ENCODE data around the gene CEP83.
"Not testable (repeated sequence)": the region's sequence is repeated elsewhere in the genome, so short reads cannot be mapped to it uniquely, and the experiment has no call there.

Gene CEP83

GRCh38 chr12:94433744-94434143 lies 25.9 kb downstream of the CEP83 start:
- no peak for DNase-seq (ENCODE audit: extremely low read depth in 1 of 2, low read depth in 1 of 2)

- DNase-seq (ENCODE audit: extremely low read depth in 1 of 2, low read depth in 1 of 2), result no peak
Measured at GRCh38 chr12:94430304-94430703, 29.4 kb downstream of the CEP83 start.

- no peak for DNase-seq (ENCODE audit: extremely low read depth in 1 of 2, low read depth in 1 of 2)
Measured at GRCh38 chr12:94429633-94430032, 30.0 kb downstream of the CEP83 start.

DNA sequence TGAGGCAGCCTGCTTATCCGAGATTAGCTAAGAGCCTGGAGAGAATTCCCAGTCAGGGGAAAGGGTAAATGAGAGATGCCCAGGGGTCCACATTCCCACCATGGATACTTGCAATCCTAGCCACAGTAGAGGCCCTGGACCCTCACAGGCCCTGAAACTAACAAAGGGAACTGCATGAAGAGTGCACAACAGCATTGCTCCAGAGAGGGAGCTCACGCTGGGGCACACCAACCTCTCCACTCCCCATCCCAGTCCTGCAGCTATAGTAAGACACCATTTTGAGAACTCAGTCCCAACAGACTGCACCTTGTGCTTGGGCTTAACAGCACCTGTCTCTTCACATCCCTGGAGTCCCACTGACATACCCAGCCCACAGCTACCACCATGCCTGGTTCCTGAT lies 30.5 kb downstream of the CEP83 start:
- DNase-seq (ENCODE audit: extremely low read depth in 1 of 2, low read depth in 1 of 2), result no peak

DNA sequence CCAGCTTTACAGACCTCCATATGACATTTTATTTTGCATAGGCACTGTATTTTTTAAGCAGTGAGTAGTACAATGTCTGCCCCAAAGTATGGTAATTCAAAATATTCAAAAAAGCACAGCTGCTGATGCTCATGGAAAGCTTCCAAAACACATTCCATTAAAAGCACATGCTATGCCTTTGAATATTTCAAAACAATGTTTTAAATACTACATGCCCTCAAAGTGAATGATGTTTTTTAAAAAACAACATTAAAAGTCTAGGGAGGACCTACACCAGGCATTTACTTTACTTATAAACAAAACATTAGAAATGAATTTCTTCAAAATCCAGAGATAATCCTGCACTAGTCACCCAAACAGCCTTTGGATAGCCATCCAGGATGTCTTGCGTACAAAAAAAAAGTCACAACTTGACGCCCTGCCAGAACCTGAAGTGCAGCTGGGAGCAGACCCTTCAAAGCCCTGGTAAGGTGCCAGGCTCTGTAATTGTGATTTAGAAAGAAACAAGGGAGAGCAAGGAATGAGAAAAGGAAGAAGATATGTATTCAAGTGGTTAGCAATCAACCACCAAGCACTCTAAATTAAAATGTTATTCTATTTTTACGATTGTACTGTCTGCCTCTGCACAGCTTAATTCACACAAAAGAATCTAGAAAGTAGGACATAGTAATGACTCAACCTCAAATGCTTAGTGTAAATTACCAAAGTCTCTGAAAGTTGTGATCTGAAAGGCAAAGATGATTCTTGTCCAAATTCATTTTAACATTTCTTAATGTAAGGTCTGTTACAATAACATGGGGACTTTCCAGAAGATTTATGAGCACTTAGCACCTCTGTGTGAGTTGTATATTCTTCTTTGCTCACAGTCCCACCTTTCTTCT lies 31.9 kb downstream of the CEP83 start:
- DNase-seq (ENCODE audit: extremely low read depth in 1 of 2, low read depth in 1 of 2), result no peak

GRCh38 chr12:94426049-94426448 lies 33.6 kb downstream of the CEP83 start:
- DNase-seq (ENCODE audit: extremely low read depth in 1 of 2, low read depth in 1 of 2), result no peak

DNA sequence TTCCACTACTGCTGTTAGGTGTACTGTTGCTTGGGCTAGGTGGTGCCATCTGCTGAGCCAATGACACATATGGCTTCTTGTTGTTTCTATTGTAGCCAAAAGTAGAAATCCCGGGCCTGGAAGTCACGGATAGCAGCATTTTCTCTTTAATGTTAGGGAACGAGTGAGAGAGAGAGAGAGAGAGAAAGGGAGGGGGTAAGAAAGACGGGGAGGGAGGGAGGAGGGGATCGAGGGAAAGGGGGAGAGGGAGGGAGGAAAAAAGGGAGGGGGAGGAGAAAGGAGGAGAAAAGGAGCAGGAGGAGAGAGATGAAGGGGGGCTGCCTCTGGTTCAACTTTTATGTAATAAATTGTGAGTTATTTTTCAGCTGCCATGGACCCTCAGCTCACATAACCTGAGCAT lies 34.8 kb downstream of the CEP83 start:
- not testable (repeated sequence) for DNase-seq (ENCODE audit: extremely low read depth in 1 of 2, low read depth in 1 of 2)

- DNase-seq (ENCODE audit: extremely low read depth in 1 of 2, low read depth in 1 of 2), result no peak
Measured at GRCh38 chr12:94421868-94422740, 37.6 kb downstream of the CEP83 start.

DNA sequence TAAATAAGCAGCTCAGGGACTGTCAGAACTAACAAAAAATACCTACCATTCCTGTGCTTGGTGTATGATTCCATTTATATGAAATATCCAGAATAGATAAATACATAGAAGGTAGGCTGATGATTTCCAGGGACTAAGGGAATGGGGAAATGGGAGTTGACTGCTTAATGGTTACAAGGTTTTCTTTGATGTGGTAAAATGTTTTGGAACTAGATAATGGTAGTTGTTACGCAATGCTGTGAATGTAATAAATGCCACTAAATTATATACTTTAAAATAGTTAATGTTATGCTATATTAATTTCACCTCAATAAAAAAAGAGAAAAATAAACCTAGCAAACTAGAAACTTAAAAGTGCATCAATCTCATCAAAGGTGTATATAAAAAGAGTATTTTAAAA lies 41.1 kb downstream of the CEP83 start:
- DNase-seq (ENCODE audit: extremely low read depth in 1 of 2, low read depth in 1 of 2), result no peak

DNA sequence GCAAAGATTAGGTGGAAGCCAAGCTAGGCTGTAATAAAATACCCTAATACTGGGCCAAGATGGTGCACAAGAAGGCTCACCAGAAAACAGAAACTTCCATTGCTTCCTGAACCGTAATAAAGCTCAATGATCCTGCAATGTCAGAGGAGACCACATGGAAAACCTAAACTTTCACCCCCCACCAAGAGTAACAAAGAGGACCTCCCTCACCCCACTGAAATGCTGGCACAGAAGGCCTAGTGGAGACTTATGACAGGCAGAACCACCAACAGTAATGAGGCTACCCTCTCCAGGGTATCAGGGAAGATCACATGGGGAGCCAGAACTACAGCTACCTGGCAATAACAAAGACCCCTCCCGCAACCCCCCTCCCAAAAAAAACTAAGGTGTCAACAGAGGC lies 43.1 kb downstream of the CEP83 start:
- no peak for DNase-seq (ENCODE audit: extremely low read depth in 1 of 2, low read depth in 1 of 2)

GRCh38 chr12:94415066-94415465 lies 44.6 kb downstream of the CEP83 start:
- DNase-seq (ENCODE audit: extremely low read depth in 1 of 2, low read depth in 1 of 2), result no peak

- no peak for DNase-seq (ENCODE audit: extremely low read depth in 1 of 2, low read depth in 1 of 2)
Measured at GRCh38 chr12:94405413-94406116, 54.1 kb downstream of the CEP83 start.

GRCh38 chr12:94404854-94405253 lies 54.8 kb downstream of the CEP83 start:
- no peak for DNase-seq (ENCODE audit: extremely low read depth in 1 of 2, low read depth in 1 of 2)

DNA sequence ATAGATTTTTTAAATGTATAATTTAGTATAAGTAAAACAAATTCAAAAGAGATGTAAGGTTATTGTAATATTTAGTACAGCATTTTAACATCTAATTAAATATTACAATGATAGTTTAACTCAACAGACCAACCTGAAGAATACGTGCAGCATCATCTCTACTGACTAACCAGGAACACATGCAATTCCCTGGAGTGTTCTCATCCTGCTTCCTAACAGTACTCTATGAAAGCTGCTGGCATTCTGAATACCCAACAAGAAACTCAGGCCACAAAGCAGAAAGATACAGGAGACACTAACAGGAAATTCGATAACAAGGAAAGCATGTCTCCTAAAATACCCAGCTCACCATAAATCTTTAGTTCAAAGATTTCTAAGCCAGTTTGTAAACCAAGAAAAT lies 58.3 kb downstream of the CEP83 start:
- no peak for DNase-seq (ENCODE audit: extremely low read depth in 1 of 2, low read depth in 1 of 2)

DNA sequence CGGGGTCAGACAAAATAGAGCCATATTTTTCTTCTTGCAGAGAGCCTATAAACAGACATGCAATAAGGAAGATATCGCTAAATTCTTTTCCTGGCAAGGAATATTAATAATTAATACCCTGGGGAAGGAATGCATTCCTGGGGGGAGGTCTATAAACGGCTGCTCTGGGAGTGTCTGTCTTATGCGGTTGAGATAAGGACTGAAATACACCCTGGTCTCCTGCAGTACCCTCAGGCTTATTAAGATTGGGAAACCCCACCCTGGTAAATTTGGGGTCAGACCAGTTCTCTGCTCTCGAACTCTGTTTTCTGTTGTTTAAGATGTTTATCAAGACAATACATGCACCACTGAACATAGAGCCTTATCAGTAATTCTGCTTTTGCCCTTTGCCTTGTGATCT lies 61.0 kb downstream of the CEP83 start:
- DNase-seq (ENCODE audit: extremely low read depth in 1 of 2, low read depth in 1 of 2), result not testable (repeated sequence)

- DNase-seq (ENCODE audit: extremely low read depth in 1 of 2, low read depth in 1 of 2), result no peak
Measured at GRCh38 chr12:94397401-94397800, 62.3 kb downstream of the CEP83 start.

DNA sequence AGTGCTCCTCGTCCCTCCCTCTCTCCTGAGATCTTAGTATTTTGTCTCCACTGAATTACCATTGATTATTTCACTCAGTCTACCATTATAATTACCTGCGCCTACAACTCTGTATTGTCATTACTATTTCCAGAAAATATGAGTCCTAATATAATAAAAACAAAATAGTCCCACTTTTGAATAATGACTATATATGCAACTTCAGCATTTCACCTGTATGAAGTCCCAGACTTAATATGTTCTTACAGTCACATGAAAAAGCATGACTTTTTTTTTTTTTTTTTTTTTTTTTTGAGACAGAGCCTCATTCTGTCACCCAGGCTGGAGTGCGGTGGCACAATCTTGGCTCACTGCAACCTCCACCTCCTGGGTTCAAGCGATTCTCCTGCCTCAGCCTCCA lies 63.7 kb downstream of the CEP83 start:
- DNase-seq (ENCODE audit: extremely low read depth in 1 of 2, low read depth in 1 of 2), result not testable (repeated sequence)

- DNase-seq (ENCODE audit: extremely low read depth in 1 of 2, low read depth in 1 of 2), result no peak
Measured at GRCh38 chr12:94390130-94390485, 69.6 kb downstream of the CEP83 start.

DNA sequence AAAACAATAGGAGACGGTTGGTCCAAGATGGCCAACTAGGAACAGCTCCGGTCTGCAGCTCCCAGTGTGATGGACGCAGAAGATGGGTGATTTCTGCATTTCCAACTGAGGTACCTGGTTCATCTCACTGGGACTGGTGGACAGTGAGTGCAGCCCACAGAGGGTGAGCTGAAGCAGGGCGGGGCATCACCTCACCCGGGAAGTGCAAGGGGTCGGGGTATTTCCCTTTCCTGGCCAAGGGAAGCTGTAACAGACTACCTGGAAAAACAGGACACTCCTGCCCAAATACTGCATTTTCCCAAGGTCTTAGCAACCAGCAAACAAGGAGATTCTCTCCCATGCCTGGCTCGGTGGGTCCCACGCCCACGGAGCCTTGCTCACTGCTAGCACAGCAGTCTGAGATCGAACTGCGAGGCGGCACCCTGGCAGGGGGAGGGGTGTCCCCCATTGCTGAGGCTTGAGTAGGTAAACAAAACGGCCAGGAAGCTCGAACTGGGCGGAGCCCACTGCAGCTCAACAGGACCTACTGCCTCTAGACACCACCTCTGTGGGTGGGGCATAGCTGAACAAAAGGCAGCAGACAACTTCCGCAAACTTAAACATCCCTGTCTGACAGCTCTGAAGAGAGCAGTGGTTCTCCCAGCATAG lies 70.1 kb downstream of the CEP83 start:
- not testable (repeated sequence) for DNase-seq (ENCODE audit: extremely low read depth in 1 of 2, low read depth in 1 of 2)

DNA sequence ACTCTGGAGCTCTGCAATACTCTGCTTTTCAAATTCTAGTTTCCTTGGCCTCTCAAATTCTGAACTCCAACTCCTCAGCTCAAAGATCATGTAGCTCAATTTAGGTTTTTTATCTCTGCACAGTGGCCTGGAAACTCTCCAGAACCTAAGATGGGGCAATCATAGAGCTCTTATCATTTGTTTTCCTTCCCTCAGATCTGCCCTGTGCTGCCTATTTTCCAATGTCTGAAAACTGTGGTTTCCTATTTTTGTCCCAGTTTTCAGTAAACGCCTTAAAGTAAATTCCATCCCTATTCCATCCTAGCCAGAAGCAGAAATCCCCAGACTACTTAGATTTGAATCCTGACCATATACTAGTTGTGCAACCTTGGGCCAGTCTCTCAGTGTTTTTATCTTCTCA lies 73.2 kb downstream of the CEP83 start:
- no peak for DNase-seq (ENCODE audit: extremely low read depth in 1 of 2, low read depth in 1 of 2)

DNA sequence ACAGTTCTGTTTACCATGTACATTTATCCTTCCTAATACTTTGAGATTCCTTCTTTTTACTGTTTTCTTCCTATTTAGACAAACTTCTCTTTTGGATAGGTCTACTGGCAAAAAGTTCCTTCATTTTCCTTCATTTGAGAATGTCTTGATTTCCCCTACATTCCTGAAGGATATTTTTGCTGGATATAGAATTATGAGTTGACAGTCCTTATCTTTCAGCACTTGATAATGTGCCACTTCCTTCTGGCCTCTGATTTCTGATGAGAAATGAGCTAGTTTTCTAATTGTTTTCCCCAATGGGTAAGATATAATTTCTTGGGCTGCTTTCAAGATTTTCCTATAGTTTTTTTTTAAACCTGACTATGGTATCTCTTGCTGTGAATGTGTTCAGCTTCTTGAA lies 75.6 kb downstream of the CEP83 start:
- no peak for DNase-seq (ENCODE audit: extremely low read depth in 1 of 2, low read depth in 1 of 2)
